Measurements from ENCODE around the gene SFRP4. TPM values are rescaled to one million over a fixed set of nuclear protein-coding genes. Genes with fewer than 3 reads are reported as not detected.
A peak's percentile ranks its signal among the peaks of the same experiment; 100 is the strongest.

SFRP4 gene
- total RNA-seq, 1 experiment from 2014 or later, result not detected

GRCh38 chr7:37918526-37918925 lies 1.9 kb upstream of the SFRP4 start:
- Histone ChIP-seq H3K4me1 (ENCODE audit: insufficient read depth, low read length) (peaks cover 15% of the 10 kb centered on the region; the same call in 1 of the 2 replicates), H3K9me3 (ENCODE audit: low read length) (no peaks in the 10 kb centered on the region), H4K20me1 (ENCODE audit: low read length) (no peaks in the 10 kb centered on the region), H3K27me3 (ENCODE audit: low read length) (no peaks in the 10 kb centered on the region), H3F3A (ENCODE audit: low read length, unreplicated experiment) (no peaks in the 10 kb centered on the region), H3K4me2 (ENCODE audit: low read length) (no peak overlapping the region), H3K9ac (ENCODE audit: low read length) (no peak overlapping the region), H3K79me2 (ENCODE audit: low read length) (peaks cover 24% of the 10 kb centered on the region), H3K9me2 (replicated peaks; ENCODE audit: low read length) (no peaks in the 10 kb centered on the region), H3K36me3 (ENCODE audit: low read depth, low read length) (no peaks in the 10 kb centered on the region), H3K27ac (ENCODE audit: low read length) (no peak overlapping the region), H2AFZ (ENCODE audit: low read length) (no peak overlapping the region), H3K4me3 (ENCODE audit: low read length) (no peak overlapping the region)
- TF ChIP-seq EZH2phosphoT487 (IDR thresholded peaks at IDR 0.05; ENCODE audit: borderline replicate concordance, low read length) (no peak), CTCF (conservative IDR thresholded peaks at IDR 0.05; ENCODE audit: low read depth, low read length) (0 out of 2 replicates have a peak, but pooled peaks have one; percentile 19)
- ChIA-PET POLR2A (ENCODE audit: unreplicated experiment) (no interaction called here), CTCF (no interaction called here)
- intact Hi-C loops (cut with micrococcal nuclease), result no loop called here
- ATAC-seq (no peak), DNase-seq (no peak)
- no TSS peak for BruUV-seq (replicated peaks)

- H3K79me2 ChIP-seq (ENCODE audit: low read length), result no peaks in the 10 kb centered on the region
- no peaks in the 10 kb centered on the region for H3K9me2 ChIP-seq (replicated peaks; ENCODE audit: low read length)
- H4K20me1 ChIP-seq (ENCODE audit: low read length), result no peaks in the 10 kb centered on the region
- no TSS peak for BruUV-seq (replicated peaks)
- H3K36me3 ChIP-seq (ENCODE audit: low read depth, low read length), result no peaks in the 10 kb centered on the region
- ATAC-seq, result no peak
- ChIA-PET POLR2A (ENCODE audit: unreplicated experiment) (no interaction called here), CTCF (interaction anchor here (1.2 to 2.2 kb wide), 2 partner anchors 110 to 154 kb away, joined by 6 to 9 read pairs; no protein-coding TSS in a partner anchor)
- H2AFZ ChIP-seq (ENCODE audit: low read length), result peak overlapping the region; percentile 84
- H3K27me3 ChIP-seq (ENCODE audit: low read length), result no peaks in the 10 kb centered on the region
- H3F3A ChIP-seq (ENCODE audit: low read length, unreplicated experiment), result no peaks in the 10 kb centered on the region
- H3K4me1 ChIP-seq (ENCODE audit: insufficient read depth, low read length), result 0 out of 2 replicates have a peak, but pooled peaks cover 9% of the 10 kb centered on the region
- no peak overlapping the region for H3K9ac ChIP-seq (ENCODE audit: low read length)
- peak overlapping the region; percentile 86 for H3K4me2 ChIP-seq (ENCODE audit: low read length)
- H3K9me3 ChIP-seq (ENCODE audit: low read length), result no peaks in the 10 kb centered on the region
- TF ChIP-seq EZH2 (IDR thresholded peaks at IDR 0.05; ENCODE audit: low read length, unreplicated experiment) (no peak), CTCF (conservative IDR thresholded peaks at IDR 0.05; ENCODE audit: low read depth, low read length) (no peak), EZH2phosphoT487 (IDR thresholded peaks at IDR 0.05; ENCODE audit: borderline replicate concordance, low read length) (no peak)
- peak overlapping the region; percentile 68 for H3K4me3 ChIP-seq (ENCODE audit: low read length)
- no peak overlapping the region for H3K27ac ChIP-seq (ENCODE audit: low read length)
- intact Hi-C loops (cut with micrococcal nuclease), result loop anchor here (2.0 kb wide), 1 partner anchor 111 kb away; no protein-coding TSS in a partner anchor
- DNase-seq, result no peak
Measured at GRCh38 chr7:37916017-37916672, 472 bp downstream of the SFRP4 start.

GRCh38 chr7:37915438-37915837 lies 1.2 kb downstream of the SFRP4 start:
- TF ChIP-seq EZH2 (IDR thresholded peaks at IDR 0.05; ENCODE audit: low read length, unreplicated experiment) (no peak), EZH2phosphoT487 (IDR thresholded peaks at IDR 0.05; ENCODE audit: borderline replicate concordance, low read length) (no peak), CTCF (conservative IDR thresholded peaks at IDR 0.05; ENCODE audit: low read depth, low read length) (no peak)
- Histone ChIP-seq H3K4me3 (ENCODE audit: low read length) (no peak overlapping the region), H3F3A (ENCODE audit: low read length, unreplicated experiment) (no peaks in the 10 kb centered on the region), H3K9me3 (ENCODE audit: low read length) (no peaks in the 10 kb centered on the region), H4K20me1 (ENCODE audit: low read length) (no peaks in the 10 kb centered on the region), H3K9me2 (replicated peaks; ENCODE audit: low read length) (no peaks in the 10 kb centered on the region), H3K27me3 (ENCODE audit: low read length) (no peaks in the 10 kb centered on the region), H3K27ac (ENCODE audit: low read length) (no peak overlapping the region), H3K79me2 (ENCODE audit: low read length) (no peaks in the 10 kb centered on the region), H3K36me3 (ENCODE audit: low read depth, low read length) (no peaks in the 10 kb centered on the region), H2AFZ (ENCODE audit: low read length) (no peak overlapping the region), H3K4me2 (ENCODE audit: low read length) (no peak overlapping the region), H3K4me1 (ENCODE audit: insufficient read depth, low read length) (0 out of 2 replicates have a peak, but pooled peaks cover 9% of the 10 kb centered on the region), H3K9ac (ENCODE audit: low read length) (no peak overlapping the region)
- intact Hi-C loops (cut with micrococcal nuclease), result no loop called here
- ChIA-PET POLR2A (ENCODE audit: unreplicated experiment) (no interaction called here), CTCF (no interaction called here)
- no peak for ATAC-seq
- no peak for DNase-seq
- no TSS peak for BruUV-seq (replicated peaks)

Data from PC-3 (cell line).